Fibroblast of pulmonary artery (primary cell): ENCODE data around the gene SWSAP1.

Source experiments
- DNase-seq: peaks from one replicate; pipeline ENCODE4 v3.0.0-alpha.2; 2010; ENCODE audit warnings: low read depth
- H3K4me3 ChIP-seq: replicated peaks from 2 replicates; pipeline ENCODE4 v1.5.1; 2011; ENCODE audit warnings: low read depth, mild to moderate bottlenecking, control low read depth, low read length, moderate library complexity
- TF ChIP-seq, protein P1 (sequence below): IDR thresholded peaks from 2 replicates; pipeline ENCODE4 v1.5.1; 2011; ENCODE audit warnings: mild to moderate bottlenecking, control low read depth, low read length, inconsistent platforms; ENCODE audit errors: missing control alignments

Gene SWSAP1

DNA sequence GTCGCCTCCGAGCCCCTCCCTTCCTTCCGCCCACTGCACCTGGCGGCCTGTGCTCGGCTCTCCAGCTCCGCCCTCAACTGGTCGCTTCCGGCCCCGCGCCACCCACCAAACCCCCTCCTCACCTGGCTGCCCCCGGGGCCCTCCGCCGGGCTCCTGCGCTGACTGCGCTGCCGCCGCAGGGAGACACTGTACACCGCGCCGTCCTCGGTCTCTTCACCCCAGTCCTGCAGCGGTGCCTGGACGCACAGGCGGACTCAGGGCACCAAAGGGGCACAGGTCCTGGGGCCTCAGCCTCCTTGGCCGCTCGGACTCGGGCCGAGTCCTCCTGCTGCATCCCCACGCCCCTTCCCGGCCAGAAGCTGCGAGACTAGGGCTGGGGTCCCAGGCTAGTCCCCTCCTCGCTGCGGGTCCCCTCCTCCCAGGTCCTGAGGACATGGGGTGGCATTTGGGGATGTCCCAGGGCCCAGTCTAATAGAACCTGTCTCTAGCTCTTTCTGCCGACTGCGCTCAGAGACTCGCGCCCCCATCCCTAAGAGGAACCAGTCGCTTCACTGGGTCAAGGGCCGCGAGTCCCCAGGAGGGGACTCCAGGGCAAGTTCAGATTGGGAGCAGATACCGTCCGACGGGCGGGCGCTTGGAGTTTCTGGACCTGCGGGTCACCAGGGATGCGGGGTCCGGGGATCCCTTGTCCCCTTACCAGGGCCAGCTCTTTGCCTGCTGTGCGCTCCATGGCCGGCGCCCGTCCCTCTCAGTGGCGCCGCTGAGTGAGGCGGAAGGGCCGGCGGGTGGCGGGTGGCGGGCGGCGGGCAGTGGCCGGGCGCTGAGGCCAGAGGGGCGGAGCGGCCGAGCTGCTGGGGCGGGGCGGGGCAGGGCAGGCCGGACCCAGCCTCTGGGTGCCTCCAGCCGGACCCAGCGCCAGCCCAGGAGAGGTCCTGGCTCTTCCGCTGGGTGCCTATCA is 44.4 kb downstream of the SWSAP1 start, which contains the start of gene RGL3:
RGL3 (minus strand) TSS at position 766 of the 958 bp plus-strand sequence; CDS start at position 730, 36 bp downstream.
- H3K4me3 ChIP-seq, result peak within 1 kb of the TSS; percentile 30
- no peak for DNase-seq
- TF ChIP-seq, protein P1, sequence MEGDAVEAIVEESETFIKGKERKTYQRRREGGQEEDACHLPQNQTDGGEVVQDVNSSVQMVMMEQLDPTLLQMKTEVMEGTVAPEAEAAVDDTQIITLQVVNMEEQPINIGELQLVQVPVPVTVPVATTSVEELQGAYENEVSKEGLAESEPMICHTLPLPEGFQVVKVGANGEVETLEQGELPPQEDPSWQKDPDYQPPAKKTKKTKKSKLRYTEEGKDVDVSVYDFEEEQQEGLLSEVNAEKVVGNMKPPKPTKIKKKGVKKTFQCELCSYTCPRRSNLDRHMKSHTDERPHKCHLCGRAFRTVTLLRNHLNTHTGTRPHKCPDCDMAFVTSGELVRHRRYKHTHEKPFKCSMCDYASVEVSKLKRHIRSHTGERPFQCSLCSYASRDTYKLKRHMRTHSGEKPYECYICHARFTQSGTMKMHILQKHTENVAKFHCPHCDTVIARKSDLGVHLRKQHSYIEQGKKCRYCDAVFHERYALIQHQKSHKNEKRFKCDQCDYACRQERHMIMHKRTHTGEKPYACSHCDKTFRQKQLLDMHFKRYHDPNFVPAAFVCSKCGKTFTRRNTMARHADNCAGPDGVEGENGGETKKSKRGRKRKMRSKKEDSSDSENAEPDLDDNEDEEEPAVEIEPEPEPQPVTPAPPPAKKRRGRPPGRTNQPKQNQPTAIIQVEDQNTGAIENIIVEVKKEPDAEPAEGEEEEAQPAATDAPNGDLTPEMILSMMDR, result no peak

DNA sequence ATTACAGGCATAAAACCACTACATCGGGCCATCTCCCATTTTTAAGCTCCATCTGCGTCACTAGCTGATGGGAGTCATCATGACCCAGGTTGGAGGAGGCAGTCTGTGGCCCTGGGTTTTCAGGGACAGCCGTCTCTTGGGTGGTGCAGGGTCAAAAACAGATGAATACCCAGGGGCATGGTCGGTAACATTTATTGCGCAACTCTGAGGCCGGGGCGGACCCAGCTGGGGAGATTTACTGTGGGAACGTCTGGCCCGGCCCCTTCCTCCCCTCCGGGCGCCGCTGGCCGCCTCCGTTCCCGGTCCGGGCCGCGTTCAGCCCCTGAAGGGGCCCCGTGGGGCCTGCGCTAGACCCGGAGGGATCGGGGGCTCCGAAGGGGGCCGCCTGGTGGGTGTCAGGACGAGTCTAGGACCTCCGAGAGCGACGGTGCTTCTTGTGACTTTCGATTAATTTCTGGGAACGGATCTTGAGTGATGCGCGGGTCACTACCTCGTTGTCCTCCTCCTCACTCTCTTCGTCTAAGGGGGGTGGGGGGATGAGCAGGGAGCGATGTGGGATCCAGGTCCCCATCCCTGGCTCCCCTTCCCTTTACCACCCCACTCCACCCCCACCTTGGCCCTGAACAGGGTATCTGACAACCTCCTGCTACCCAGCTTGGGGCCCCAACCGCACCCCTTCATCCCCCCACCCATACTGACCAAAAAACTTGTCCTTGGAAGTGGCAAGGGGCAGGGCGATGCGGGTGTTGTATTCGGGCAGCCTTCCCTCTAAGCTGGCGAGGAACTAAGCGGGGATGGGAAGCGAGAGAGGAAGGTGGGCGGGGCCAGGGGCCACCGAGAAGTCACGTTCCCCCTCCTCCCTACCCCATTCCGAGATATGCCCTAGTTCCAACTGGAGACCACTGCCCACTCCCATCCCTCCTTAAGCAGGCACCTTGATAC is 46.2 kb downstream of the SWSAP1 start:
- DNase-seq, result peak; percentile 53
- H3K4me3 ChIP-seq, result peak overlapping the region; percentile 38
- TF ChIP-seq, protein P1, result no peak

DNA sequence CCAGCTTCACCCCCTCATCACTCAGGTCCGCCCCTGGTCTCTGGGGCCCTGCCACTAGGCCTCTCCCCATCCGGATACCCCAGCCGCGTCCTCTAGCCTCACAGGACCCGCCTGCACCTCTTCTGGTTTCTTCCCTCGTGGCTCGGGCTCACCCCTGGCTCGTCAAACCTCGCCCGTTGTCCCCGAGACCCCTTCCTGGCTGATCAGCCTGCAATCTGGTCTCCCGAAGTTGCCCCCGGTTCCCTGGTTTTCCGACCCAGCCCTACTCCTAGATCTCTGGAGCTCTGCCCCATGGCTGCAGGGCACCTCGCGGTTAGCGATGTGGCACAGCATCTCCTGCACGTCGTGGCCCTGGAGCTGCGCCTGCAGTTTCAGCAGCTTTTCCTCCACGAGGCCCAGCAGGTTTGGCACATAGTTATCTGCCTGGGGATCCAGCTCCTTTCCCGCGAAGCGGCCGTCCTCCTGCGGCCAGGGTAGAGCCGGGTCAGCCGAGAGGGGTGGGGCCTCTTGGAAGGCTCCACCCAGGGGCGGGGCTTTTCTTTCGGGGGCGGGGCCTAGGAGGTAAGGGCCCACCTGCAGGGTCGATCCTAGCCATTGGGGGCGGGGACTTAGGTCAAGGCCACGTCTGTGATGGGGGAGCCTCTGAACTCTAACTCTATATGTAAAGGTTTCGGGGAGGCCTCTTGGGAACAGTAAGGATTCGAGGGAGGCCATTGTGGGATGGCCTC is 47.1 kb downstream of the SWSAP1 start:
- H3K4me3 ChIP-seq, result no peak overlapping the region
- TF ChIP-seq, protein P1, result no peak
- no peak for DNase-seq

DNA sequence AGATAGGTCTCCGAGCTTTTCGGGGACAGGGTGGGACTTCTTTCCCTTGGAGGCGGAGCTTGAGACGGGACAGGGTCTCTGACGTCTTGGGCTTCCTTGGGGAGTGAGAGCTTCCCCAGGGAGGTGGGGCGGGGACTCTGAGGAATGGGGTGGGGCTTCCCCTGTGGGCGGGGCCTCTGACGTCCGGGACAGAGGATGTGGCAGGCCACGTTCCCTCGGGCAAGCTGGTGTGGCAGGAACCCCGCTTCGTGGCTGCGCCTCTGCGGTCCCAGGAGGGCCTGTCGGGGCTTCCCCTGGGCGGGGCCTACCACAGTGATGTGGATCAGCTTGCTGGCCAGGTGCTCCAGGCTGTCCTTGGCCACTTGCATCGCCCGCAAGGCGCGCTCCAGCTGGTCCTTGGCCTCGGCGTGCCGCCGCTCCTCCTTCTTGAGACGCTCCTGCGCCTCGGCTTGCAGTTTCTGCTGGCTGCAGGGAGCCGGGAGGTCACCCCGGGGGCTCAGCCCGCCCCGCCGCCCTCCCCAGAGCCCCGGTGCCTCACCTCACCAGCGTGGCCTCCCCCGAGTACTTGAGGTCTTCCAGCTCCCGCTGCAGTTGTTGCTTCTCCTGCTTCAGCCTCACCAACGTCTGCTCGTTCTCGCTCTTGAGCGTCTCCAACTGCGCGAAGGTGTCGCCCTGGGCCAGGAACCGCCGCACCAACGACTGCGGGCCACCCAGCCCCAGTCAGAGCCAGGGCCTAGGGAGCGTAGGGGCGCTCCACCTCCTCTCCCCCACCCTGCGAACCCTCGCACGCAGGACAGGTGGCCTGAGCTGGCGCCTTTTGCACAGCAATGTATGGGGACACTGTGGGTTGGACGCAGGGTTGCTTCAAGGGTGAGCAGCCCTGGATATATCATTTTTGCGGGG is 47.9 kb downstream of the SWSAP1 start:
- H3K4me3 ChIP-seq, result no peak overlapping the region
- peak; percentile 61 for DNase-seq
- TF ChIP-seq, protein P1, result no peak

DNA sequence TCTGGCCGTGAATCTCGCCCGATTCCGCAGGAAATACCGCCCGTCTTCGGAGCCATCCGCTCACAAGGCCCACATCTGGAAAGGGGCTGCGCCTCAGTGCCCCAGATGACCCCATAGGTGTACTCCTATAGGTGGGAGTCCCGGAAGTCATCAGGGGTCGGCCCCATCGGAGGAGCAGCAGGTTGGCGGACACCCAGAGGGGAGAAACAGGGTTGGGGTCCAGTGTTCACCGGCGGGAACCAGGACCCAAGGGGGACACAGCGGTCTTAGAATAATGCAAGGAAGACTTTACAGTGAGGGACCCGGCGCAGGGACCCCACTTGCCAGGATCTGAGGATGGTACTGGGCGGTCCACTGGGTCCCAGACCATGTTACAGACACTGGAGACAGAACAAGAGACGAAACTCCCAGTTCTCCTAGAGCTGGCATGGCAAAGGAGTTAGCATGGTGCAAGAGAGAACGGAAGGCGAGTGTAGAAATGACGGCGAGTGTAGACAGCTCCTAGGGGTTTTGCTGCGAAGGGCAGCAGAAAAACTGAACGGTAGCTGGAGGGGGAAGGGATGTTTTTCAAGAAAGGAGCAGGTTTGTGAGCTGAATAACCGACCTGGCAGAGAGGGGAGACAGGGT is 48.8 kb downstream of the SWSAP1 start:
- TF ChIP-seq, protein P1, result no peak
- no peak overlapping the region for H3K4me3 ChIP-seq
- DNase-seq, result no peak
